HG03378 (cell line): ENCODE measurements around the gene ASPHD1.
"Not testable (repeated sequence)": the region's sequence is repeated elsewhere in the genome, so short reads cannot be mapped to it uniquely, and the experiment has no call there.

ENCODE experiments used
- ATAC-seq: cut with Tn5 transposase; IDR thresholded peaks from one replicate; pipeline ENCODE4 v1.9.1; 2021; ENCODE audit warnings: mild to moderate bottlenecking, moderate library complexity; ENCODE audit not compliant: unreplicated experiment

Gene ASPHD1

DNA sequence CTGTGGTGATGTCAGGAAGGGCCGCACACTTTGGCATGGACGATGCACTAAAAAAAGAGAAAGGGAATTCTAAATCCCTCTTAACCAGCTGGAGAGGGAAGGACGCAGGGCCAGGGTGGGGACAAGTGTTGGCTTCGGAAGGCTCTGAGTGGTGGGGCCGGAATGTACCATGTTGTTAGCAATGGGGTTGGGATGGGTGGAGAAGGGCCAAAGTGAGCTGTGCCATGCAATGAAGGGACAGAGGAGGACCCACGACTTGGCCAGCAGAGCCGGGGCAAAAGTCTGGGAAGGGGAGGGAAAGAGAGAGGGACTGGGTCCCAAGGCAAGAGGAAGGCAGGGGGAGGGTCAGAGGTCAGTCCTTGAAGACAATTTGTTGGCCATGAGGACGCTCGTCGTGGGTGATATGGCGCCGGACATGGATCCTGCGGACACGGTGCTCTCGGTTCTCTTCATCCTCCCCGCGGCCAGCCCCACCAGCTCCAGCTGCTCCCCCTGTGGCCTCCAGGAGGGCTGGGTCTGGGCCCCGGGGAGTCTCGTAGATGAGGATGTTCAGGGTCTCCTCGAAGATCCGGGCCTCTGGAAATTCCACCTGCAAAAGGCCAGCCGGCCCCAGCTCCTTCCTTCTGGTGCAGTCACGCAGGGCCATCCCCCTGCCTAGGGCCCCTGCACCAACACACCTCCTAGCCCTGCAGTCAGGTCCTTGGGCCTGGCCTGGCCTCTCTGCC lies 6.4 kb downstream of the ASPHD1 start:
- ATAC-seq = no peak

- ATAC-seq = no peak
Observed at GRCh38 chr16:29907973-29908372, 7.7 kb downstream of the ASPHD1 start.

GRCh38 chr16:29908719-29909220 lies 8.5 kb downstream of the ASPHD1 start:
- no peak for ATAC-seq

DNA sequence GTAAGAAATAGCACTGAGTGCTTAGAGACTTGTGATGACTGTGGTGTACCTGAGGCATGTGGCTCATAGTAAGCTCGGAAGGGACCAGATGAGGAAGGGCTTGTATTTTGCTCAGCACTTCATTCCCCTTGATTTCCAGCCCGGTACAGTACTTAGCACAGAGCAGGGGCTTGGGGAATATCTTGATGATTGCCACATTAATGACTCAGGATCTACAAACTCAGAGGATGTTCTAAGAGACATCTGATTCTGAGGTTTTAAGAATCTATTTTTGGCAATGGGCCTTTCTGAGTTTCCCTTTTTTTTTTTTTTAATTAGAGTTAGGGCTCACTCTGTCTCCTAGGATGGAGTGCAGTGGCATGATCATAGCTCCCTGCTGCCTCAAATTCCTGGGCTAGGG lies 9.1 kb downstream of the ASPHD1 start:
- ATAC-seq = no peak

DNA sequence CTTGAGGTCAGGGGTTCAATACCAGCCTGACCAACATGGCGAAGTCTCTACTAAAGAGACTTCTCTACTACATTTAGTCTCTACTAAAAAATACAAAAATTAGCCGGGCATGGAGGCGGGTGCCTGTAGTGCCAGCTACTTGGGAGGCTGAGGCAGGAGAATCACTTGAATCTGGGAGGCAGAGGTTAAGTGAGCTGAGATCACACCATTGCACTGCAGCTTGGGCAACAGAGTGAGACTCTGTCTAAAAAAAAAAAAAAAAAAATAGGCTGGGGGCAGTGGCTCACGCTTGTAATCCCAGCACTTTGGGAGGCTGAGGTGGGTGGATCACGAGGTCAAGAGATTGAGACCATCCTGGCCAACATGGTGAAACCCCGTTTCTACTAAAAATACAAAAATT lies 9.6 kb downstream of the ASPHD1 start:
- not testable (repeated sequence) for ATAC-seq

DNA sequence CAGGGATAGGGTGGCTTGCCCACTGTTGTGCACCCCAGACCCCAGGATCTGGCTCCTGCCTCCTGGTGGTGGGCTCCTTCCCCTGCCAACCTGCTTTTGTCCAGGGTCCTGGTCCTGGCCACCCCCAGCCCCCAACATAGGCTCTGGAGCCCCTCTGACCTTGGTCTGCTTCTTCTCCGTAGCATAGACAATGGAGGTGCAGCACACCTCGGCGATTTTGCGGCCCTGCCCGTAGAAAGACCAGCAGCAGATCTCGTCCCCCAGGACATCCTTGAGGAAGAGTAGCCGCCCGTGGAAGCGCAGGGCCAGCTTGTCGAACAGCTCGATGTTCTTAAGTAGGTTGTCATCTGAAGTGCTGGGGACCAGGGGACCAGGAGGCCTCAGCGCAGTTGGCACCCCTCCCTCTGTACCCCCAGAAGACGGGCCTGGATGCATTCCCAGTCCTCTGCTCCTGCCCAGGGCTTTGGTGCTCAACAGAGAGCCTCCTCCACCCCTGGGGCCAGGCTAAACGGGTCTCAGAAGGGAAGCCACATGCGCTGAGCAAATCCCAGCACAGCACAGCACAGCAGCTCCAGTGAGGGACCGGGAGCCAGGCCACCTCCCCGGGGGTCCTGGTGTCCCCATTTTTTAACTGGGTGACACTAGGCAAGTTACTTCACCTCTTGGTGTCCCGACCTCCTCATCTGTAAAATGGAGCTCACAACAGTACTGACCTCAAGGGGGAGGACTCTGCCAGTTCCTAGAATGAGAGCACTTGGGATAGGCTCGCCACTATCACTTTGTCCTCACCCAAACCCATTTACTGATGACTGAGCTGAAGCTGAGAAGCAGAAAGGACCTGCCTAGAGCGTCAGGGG lies 10.8 kb downstream of the ASPHD1 start:
- no peak for ATAC-seq

GRCh38 chr16:29911676-29912010 lies 11.4 kb downstream of the ASPHD1 start:
- no peak for ATAC-seq

- no peak for ATAC-seq
Observed at GRCh38 chr16:29912087-29912486, 11.8 kb downstream of the ASPHD1 start.

- ATAC-seq = no peak
Observed at GRCh38 chr16:29913514-29913913, 13.2 kb downstream of the ASPHD1 start.

- no peak for ATAC-seq
Observed at GRCh38 chr16:29915590-29916247, 15.4 kb downstream of the ASPHD1 start.

- ATAC-seq = no peak
Observed at GRCh38 chr16:29916979-29917378, 16.7 kb downstream of the ASPHD1 start.

- ATAC-seq = no peak
Observed at GRCh38 chr16:29920288-29921033, 20.2 kb downstream of the ASPHD1 start.

DNA sequence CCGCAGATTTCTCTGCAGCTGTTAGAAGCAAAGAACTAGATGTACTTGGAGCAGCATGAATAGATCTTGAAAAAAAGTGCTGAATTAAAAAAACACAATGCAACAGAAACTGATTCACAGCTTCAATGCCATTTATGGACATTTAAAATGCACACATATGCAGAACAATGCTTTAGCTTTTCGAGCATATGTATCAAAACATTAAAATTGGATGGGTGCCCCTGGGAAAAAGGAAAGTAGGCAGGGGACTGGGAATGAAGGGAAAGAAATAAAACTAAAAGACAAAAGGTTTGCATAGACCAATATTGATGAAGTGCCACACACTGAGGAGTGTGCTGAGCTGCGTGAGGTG lies 20.7 kb downstream of the ASPHD1 start:
- ATAC-seq = no peak

DNA sequence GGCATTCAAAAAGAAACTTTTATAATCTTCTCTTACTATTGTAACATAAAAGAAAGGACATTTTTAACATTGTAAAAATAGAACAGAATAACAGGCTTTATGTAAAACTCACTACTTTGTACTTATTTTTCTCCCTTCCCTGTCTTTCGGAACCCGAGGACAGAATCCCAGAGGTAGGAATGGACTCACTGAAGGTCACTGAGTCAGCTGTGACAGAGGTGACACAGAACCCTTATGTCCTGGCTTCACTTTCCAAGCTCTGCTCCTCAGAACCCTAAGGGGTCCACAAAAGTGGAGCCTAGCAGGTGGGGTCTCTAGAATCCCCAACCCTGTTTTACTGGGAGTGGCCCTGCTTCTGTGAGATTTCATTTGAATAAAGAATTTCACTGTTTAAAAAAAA lies 22.0 kb downstream of the ASPHD1 start:
- ATAC-seq = no peak

- ATAC-seq = no peak
Observed at GRCh38 chr16:29922986-29923501, 22.8 kb downstream of the ASPHD1 start.

GRCh38 chr16:29925105-29925756 lies 24.9 kb downstream of the ASPHD1 start:
- ATAC-seq = no peak

DNA sequence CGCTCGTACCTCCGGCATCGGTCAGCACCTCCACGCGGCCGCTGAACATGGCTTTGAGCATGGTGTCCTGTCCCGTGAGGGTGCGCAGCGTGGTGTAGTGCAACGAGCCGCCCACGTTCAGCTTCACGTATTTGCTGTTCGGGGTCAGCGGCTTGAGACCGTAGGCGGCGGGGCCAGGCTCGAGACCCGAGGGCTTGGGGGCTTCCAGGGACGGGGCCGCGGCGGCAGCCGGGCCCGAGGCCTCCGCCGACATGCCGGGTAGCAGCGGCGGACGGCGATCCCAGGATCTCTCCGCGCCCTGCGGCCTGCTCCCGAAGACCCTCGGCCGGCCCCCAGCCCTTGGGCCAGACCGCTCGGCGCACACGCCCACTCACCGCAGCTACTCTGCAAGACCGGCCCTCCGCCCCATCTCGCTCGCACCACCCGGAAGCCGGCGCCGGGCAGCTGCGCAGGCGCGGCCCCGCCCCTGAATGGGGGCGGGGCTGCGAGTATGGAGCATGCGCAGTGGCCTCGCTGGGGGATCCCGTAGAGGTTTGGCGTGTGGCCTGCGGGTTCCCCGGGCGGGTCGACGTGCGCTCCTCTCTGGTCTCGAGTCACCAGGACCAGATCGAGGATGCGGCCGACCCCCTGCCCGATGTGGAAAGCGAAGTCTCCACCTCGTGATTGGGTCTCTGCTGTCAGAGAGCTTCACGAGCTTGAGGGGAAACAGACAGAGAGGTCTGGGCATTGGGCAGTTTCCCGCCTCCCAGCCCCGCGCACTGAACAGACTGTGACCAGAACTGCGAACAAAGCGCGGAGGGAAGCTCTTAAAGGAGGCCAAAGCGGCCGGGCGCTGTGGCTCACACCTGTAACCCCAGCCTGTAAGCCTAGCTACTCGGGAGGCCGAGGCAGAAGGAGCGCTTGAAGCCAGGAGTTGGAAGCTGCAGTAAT lies 25.8 kb downstream of the ASPHD1 start, which contains the start of gene KCTD13:
Gene KCTD13 (minus strand): TSS at position 446 of the 930 bp plus-strand sequence. CDS start 193 bp downstream, at position 253.
- ATAC-seq = peak; percentile 61

GRCh38 chr16:29926711-29927052 lies 26.4 kb downstream of the ASPHD1 start:
- ATAC-seq = peak; percentile 20
